HG03025 (cell line): Measurements from ENCODE around the gene SYF2.

ENCODE experiments used
- ATAC-seq: cut with Tn5 transposase; IDR thresholded peaks from one replicate; pipeline ENCODE4 v1.9.1; 2021; ENCODE audit warnings: mild to moderate bottlenecking, moderate library complexity; ENCODE audit not compliant: unreplicated experiment, low FRiP score

The SYF2 gene

GRCh38 chr1:25186161-25187007 lies 45.9 kb downstream of the SYF2 start:
- ATAC-seq, result no peak

DNA sequence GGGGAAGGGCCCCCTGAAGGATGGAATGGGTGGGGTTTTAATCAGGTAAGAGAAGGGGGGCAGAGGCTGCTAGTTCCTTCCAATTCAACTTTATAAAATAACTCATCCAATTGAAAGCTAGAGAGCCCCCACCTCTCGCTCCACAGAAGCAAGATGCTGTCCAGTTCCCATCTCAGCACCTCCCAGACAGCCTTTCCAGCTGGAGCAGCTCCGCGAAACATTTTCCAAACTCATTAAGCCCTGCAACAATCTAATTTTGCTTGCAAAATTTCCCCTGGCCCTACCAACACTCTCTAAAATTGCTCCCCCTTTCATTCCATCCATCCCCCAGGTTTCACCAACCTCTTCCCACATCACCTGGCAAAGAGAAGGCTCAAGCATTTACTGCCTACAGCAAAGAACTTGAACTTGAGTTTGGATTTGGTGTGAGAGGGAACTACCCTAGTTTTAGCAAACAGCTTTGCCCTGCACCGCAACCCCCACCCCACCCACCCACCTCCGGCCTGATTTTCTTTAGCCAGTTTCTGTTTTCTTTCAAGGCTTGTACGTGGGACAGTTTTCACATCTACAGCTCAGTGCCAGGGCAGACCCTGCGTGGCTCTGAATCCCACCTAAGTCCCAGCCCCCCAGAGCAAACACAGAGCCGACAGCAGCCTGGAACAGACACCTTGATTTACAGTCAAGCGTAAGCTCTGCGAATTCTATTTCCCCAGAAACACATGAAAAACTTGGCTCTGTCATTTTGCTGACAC lies 46.7 kb downstream of the SYF2 start:
- no peak for ATAC-seq

DNA sequence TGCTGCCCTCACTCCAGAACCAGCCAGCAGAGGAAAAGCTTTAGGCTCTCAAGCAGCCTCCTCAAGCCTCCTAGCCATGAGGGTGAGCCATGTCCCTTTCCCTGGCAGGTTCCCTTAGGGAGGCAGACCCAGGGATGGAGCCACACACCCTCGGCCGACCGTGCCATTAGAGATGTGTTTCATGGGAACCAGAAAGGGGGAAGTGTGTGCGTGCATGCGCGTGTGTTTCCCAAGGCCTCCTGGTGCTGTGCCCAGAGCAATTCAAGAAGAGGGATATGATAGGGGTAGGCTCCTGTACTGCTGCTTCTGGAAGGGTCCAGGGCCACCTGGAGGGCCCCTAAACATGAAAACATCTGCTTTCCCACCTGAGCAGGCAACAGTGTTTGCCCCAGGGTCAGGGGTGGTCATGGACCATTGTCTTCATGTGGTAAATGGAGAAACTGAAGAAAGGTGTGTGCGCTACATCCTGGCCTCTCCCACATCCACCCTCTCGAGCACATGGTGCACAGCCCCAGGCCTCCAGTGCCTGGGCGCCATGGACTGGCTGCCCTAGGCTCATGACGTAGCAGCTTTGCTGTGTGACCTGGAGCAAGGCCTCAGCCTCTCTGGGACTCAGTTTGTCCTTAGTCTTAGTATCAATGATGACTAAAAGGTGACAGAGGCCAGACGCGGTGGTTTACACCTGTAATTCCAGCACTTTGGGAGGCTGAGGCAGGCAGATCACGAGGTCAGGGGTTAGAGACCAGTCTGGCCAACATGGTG lies 48.1 kb downstream of the SYF2 start:
- no peak for ATAC-seq

- ATAC-seq, result no peak
Observed at GRCh38 chr1:25183126-25183980, 48.9 kb downstream of the SYF2 start.

DNA sequence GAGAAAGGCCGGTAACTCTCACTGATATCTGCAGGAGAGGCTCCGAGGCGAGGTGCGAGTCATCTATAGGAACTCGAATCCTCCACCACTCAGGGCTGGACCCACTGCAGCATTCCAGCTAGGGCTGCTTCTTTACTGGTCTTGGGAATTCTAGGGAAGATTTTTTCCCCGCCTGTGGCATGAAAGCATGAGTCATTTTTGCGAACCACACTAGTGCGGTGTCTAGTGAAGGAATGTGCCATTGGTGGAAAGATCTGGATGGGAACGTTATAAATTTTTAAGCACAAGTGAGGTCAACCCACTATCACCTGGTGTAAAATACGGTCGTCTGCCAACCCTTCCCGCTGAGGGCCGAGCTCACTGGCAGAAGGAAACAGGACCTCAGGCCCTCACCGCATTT lies 49.7 kb downstream of the SYF2 start:
- no peak for ATAC-seq

DNA sequence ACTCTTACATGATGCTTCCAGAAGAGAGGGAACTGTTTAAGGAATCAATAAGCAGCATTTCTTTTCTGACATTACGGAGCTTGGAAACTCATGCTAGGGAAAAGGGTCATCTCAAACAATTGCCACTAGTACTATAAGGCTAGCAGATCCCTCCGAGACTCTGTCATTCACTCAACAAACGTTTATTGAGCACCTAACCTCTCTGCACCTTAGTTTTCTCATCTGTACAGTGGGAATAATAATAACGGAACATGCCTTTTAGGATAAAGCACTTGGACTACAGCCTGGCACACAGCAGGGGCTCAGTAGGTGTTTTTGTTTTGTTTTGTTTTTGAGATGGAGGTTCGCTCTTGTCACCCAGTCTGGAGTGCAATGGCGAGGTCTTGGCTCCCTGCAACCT lies 51.3 kb downstream of the SYF2 start:
- ATAC-seq, result no peak

DNA sequence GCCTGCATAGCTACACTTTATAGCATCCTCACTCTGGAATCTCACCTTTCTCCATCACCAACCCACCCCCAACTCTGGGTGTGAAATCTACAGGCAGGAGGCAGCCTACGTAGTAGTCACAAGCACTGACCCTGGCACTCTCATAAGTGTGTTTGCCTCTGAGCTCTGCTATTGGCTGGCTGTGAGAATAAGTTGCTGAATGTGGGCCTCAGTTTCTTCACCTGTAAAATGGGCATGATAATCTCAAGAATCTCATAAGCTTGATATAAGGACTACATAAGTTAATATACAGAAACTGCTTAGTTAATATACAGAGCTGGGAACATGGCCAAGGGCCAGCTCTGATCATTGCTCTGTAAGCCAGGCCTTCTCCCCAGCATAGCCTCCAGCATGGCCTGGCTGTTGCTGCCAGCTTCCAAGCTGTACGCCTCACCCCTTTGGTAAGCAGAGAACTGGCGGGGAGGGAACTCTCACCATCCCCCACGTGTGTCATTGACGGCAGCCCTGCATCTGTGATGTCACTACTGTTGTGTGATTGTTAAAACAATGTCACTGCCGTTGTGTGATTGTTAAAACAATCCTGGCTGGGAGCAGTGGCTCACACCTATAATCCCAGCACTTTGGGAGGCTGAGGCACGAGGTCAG lies 53.3 kb downstream of the SYF2 start:
- ATAC-seq, result no peak

GRCh38 chr1:25174730-25175612 lies 57.3 kb downstream of the SYF2 start:
- no peak for ATAC-seq

DNA sequence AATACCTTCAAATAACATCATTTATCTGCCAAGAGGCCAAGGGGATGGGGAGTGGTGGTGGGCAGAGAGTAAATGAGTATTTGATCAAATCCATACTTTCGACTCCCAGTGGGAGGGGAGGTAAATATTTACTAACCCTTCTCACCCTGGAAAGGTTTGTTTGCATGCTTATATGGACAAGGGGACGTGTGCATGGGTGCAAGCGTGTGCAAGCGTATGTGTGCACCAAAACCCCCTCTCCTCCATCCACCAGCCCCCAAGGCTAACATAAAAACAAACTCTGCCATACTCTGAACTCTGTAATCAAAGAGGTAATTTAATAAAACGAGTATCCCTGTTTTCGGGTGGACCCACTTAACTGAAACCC lies 58.0 kb downstream of the SYF2 start:
- no peak for ATAC-seq

- ATAC-seq, result no peak
Observed at GRCh38 chr1:25173809-25174340, 58.4 kb downstream of the SYF2 start.
